ENCODE data around the gene FASN. TPM values are rescaled to one million over a fixed set of nuclear protein-coding genes. Genes with fewer than 3 reads are reported as not detected.

Gene FASN
- total and polyA plus RNA-seq, 2 of the 13 experiments (the other 11 are each of a cell fraction or from before 2014, with no cell fraction given), result 51.7 to 101 TPM

GRCh38 chr17:82065638-82066303 lies 32.3 kb downstream of the FASN start, which contains the start of gene DUS1L (continued):
- TF ChIP-seq ZNF142 (CRISPR knock-in tag; IDR thresholded peaks at IDR 0.05) (no peak), ZNF770 (CRISPR knock-in tag; IDR thresholded peaks at IDR 0.05) (peak; percentile 79), KMT2A (CRISPR knock-in tag; IDR thresholded peaks at IDR 0.05) (peak; percentile 98), CTCF (CRISPR knock-in tag; IDR thresholded peaks at IDR 0.05) (peak; percentile 42), ZNF382 (CRISPR knock-in tag; IDR thresholded peaks at IDR 0.05; ENCODE audit: borderline replicate concordance) (no peak), FOXM1 (CRISPR knock-in tag; IDR thresholded peaks at IDR 0.05) (peak; percentile 65; the same call in 1 of the 2 replicates), ZNF430 (CRISPR knock-in tag; IDR thresholded peaks at IDR 0.05) (peak; percentile 79; the same call in 1 of the 2 replicates), TARDBP (CRISPR knock-in tag; IDR thresholded peaks at IDR 0.05) (peak; percentile 91), MED1 (CRISPR knock-in tag; IDR thresholded peaks at IDR 0.05) (peak; percentile 78), ZBTB33 (CRISPR knock-in tag; IDR thresholded peaks at IDR 0.05) (peak; percentile 90), MED8 (CRISPR knock-in tag; IDR thresholded peaks at IDR 0.05; ENCODE audit: insufficient replicate concordance) (peak; percentile 91), ELF1 (CRISPR knock-in tag; IDR thresholded peaks at IDR 0.05) (peak; percentile 35; the same call in 1 of the 2 replicates), MTA1 (CRISPR knock-in tag; IDR thresholded peaks at IDR 0.05; ENCODE audit: borderline replicate concordance) (peak; percentile 90; the same call in 1 of the 2 replicates), ZFAT (CRISPR knock-in tag; conservative IDR thresholded peaks at IDR 0.05) (no peak), ZNF484 (CRISPR knock-in tag; IDR thresholded peaks at IDR 0.05; ENCODE audit: borderline replicate concordance, low read depth) (peak; percentile 80; the same call in 1 of the 2 replicates), ZNF790 (CRISPR knock-in tag; IDR thresholded peaks at IDR 0.05; ENCODE audit: borderline replicate concordance) (peak; percentile 93; the same call in 1 of the 2 replicates), EHMT2 (IDR thresholded peaks at IDR 0.05; ENCODE audit: borderline replicate concordance, low read depth, low read length) (no peak)

Data from HepG2 (cell line).